Cerebellar nuclear complex (tissue), 1 donor: ENCODE data around the gene DAPP1.
"Not testable (repeated sequence)": the region's sequence is repeated elsewhere in the genome, so short reads cannot be mapped to it uniquely, and the experiment has no call there.

Experiments used
- DNase-seq, 2 experiments: peaks; one replicate each; lab custom pipeline; 2025; lab: John Stamatoyannopoulos, UW

Gene DAPP1

DNA sequence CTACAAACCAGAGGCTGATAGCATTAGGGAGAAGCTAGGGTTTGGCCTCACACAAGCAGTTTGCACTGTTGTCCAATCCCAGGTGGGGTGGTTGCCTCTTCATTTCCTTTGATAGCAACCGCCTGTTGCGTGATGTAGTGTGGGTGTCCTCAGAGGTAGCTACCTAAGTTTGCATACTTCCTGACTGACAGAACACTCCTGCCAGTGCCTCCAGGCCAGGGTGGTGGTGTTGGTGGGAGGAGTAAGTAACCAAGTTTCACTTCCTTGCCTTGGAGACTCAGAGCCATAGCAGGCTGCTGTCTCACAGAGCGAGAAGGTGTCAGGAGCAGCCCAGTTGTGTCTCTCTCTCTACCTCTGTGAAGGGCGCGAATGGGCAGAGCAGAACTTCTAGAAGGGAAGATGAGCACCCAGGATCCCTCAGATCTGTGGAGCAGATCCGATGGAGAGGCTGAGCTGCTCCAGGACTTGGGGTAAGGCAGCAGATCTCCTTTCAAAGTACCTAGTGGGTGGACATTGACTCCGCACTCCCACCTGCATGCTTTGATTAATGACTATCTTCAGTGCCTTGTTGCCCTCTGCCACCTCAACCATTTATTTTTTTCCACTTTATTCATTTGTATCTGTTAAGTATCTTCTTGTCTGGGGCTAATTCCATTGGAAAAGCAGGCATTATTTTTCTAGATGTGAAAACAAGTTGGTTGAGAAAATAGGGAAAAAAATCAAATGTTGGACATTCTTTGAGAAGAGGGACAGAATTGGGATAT is at the start of gene DAPP1:
DAPP1 (plus strand) TSS at position 283 of the 764 bp plus-strand sequence; CDS start at position 370, 87 bp downstream.
- no peak for DNase-seq

- DNase-seq = not testable (repeated sequence)
Measured at GRCh38 chr4:99770842-99771241, 45.8 kb upstream of the DAPP1 start.

GRCh38 chr4:99783940-99784339 is 32.7 kb upstream of the DAPP1 start:
- DNase-seq = no peak

DNA sequence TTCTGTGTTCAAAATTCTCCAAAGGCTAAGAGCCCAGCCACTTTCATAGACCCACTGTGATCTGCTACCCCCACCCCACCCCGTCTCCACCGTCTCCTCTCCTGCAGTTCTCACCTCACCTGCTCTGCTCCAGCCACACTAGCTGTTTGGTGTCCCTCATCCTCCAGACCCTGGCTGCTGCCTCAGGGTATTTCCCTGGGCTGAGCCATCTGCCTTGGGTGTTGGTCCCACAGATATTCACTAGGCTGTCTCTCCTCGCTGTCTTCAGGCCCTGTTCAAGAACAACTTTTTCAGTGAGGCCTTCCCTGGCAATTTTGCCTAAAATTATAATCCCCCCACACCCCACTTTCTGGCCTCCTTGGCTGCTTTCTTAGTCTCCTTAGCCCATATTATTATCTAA is 31.8 kb upstream of the DAPP1 start:
- DNase-seq = no peak

- no peak for DNase-seq
Measured at GRCh38 chr4:99790796-99791617, 25.6 kb upstream of the DAPP1 start.

DNA sequence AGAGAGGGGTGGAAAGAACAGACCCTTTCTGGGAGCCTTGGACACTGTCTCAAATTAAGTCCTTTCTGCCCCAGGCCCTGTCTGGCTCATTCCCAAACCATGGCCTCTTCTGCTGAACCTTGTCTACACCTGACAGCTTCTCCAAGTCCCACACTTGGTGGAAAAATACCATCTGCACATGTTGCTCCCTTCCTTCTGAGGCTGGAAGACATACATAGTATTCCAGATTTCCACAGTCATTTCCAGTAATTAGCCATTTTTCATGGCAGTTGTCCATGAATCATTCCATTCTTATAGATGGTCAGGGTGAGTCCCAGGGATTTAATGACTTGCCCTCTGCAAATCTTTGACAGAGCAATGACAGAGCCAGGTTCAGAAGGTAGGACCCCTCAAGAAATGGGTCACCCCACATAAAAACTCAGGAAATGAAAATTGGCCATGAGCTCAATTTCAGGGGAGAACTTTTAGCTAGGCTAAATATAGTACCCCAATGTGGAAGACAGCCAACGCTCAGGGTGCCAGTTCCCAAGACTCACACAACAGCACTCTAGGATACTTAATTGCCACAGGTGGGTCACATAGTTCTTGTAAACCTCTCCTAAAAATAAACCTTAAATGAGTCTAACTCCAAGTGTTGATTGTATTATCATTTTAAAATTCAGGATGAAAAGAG is 16.2 kb upstream of the DAPP1 start:
- DNase-seq = no peak

- DNase-seq = no peak
Measured at GRCh38 chr4:99801005-99801699, 15.5 kb upstream of the DAPP1 start.

DNA sequence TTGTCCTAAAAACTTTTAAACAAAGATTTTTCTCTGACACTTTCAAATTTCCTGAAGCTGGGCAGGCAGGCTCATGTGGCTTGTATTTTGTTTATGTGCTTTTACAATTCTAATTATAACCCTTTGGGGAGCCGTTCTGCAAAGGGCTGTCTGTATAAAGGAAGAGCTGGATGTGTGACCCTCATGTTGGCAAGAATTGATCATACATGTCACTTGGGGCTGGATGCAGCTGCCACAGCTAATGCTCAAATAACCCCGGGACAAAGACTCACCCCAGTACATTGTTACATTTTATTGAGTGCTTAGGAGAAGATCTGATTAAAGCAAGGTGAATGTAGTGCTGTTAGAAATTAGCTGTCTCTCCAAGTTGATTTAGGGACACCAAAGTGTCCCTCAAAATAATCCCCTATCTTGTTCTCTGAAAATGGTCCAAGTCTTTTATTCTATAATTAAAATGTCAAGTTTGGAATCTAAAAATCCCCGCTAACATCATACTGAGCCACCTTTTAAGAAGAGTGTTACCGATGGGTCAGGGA is 13.0 kb upstream of the DAPP1 start:
- DNase-seq = no peak

GRCh38 chr4:99806545-99806944 is 10.1 kb upstream of the DAPP1 start:
- no peak for DNase-seq

- DNase-seq = no peak
Measured at GRCh38 chr4:99807666-99808065, 9.0 kb upstream of the DAPP1 start.

GRCh38 chr4:99808260-99808857 is 8.3 kb upstream of the DAPP1 start:
- no peak for DNase-seq

DNA sequence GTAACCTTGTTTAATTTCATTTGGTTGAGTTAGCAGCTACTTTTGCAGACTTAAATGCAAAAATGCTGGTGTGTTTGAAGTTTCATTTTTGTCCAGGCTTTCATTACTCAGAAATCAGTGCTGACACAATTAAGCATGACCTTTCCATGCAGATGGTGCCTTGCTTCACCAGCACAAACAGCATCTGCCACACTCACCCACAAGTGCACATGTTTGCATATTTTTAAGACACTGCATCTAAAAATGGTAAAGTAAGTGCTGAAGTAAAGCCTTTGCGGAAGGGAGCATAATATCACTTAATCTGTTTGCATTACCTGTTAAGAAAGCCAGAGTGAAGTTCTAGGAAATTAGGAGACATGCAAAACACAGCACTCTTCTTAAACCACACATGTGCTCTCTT is 7.3 kb upstream of the DAPP1 start:
- DNase-seq = no peak

- DNase-seq = no peak
Measured at GRCh38 chr4:99810536-99810935, 6.1 kb upstream of the DAPP1 start.

GRCh38 chr4:99811117-99811516 is 5.5 kb upstream of the DAPP1 start:
- DNase-seq = no peak

DNA sequence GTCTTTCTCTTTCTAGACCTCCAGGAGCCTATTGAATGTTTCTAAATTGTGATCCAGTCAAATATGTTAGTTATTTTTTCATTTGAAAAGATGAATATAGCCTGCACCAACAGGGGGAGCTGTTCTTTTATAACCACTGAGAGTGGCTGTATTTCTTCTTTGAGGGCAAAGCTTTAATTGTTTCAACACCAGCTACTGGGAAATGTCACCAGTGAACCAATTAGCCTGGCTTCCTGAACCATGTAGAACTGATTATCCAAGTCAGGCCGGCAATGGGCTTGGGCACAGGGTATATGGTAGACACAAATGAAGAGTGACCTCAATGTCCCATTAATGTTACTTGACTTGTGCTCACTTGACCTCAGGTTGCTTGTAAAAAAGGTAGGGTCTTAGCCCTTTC is 4.8 kb upstream of the DAPP1 start:
- no peak for DNase-seq

DNA sequence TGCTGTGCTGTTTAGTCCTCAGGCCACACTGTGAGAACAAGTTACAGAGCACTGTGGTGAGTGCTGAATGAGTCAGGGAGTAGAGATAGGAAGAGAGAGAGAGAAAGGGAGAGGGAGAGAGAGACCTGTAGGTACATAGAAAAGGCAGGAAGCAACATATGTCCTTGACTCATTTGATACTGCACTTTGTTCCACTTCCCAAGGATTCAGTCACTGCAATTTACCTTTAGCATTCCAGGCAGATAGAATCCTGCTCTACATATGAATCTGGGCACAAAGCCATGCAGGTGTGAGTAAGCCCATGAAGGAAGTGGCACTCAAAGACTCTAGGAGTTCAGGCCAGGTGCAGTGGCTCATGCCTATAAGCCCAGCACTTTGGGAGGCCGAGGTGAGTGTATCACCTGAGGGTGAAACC is 1.0 kb upstream of the DAPP1 start:
- DNase-seq = no peak

- no peak for DNase-seq
Measured at GRCh38 chr4:99817309-99817890, 773 bp downstream of the DAPP1 start.

GRCh38 chr4:99818661-99819060 is 2.0 kb downstream of the DAPP1 start:
- DNase-seq = no peak

DNA sequence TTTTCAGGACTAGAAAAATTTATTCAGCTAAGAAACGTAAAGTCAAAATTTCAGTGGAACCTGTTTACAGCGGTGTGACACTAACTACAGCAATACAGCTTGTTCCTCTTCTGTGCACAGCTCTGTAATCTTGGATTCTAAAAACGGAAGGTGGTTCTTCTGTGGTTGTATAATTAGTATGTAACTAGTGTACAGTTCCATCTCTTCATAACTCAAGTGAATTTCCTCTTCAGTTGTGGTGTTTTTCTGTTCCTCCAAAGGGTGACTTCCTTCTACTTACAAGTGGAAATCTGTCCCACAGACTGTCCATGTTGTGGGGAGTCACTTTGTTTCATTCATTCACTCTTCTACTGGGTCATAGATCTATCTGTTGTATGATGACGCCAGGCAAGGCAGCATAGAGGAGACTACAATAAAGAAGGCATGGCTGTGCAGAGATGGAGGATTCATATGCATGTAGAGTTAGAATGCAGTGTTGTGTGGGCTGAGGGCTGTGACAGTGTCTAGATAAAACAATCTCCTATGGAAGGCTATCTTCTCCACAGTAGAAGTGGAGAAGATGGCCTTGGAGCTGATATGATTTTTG is 5.4 kb downstream of the DAPP1 start:
- no peak for DNase-seq

- no peak for DNase-seq
Measured at GRCh38 chr4:99822734-99823133, 6.1 kb downstream of the DAPP1 start.
